Body of pancreas (tissue), 4 donors: Measurements from ENCODE around the gene MED13L. TPM values are rescaled to one million over a fixed set of nuclear protein-coding genes. Genes with fewer than 3 reads are reported as not detected.

Source experiments
- ATAC-seq: fragments of 150-250 bp; one replicate; pipeline ENCODE4 v1.9.1; 2016
- DNase-seq, 4 donors: peaks; one replicate each; pipeline ENCODE4 v3.0.0-alpha.2; 2019
- H3K27ac ChIP-seq, 4 donors: fragments of 200-600 bp; sonication (generic); 1 replicate in 3 of 4; 2 replicates in 1 of 4; pipeline versions ENCODE4 v1.5.1 to v1.6.1; 2016 to 2019; ENCODE audit warnings: mild to moderate bottlenecking in 1 of 4, mixed read lengths in 1 of 4, moderate library complexity in 1 of 4
- H3K27me3 ChIP-seq, 2 donors: fragments of 200-600 bp; sonication (generic); one replicate each; pipeline ENCODE4 v1.6.0; 2016; ENCODE audit warnings: mild to moderate bottlenecking in 1 of 2
- H3K36me3 ChIP-seq, 2 donors: fragments of 200-600 bp; sonication (generic); replicated peaks in 1 of 2; 2 replicates each; pipeline ENCODE4 v1.5.1; 2016; ENCODE audit warnings: low read depth in 2 of 2; ENCODE audit not compliant: insufficient read depth in 1 of 2
- H3K4me1 ChIP-seq: fragments of 200-600 bp; sonication (generic); one replicate; pipeline ENCODE4 v1.6.0; 2016
- H3K4me3 ChIP-seq, 2 donors: fragments of 200-600 bp; sonication (generic); 1 replicate in 1 of 2; 2 replicates in 1 of 2; pipeline ENCODE4 v1.5.1; 2016 to 2019
- H3K9me3 ChIP-seq, 3 donors: fragments of 200-600 bp; sonication (generic); 1 replicate in 2 of 3; 2 replicates in 1 of 3; pipeline ENCODE4 v1.5.1; 2016
- CTCF ChIP-seq, 7 experiments: fragments of 450-650 bp in 4 of 7; fragments of 200-600 bp in 3 of 7; sonication (generic) in 3 of 7; IDR thresholded peaks; one replicate each; pipeline ENCODE4 v1.5.1; 2016 to 2019; ENCODE audit warnings: antibody characterized with exemption in 7 of 7
- POLR2A ChIP-seq, 3 donors: fragments of 450-650 bp; IDR thresholded peaks; one replicate each; pipeline ENCODE4 v1.6.1; 2016; ENCODE audit warnings: antibody characterized with exemption in 3 of 3, mild to moderate bottlenecking in 2 of 3
- WGBS, 2 donors: methylation state at CpG; one replicate each; pipeline ENCODE4 v1.1.5; 2017; 5-methylcytosine and 5-hydroxymethylcytosine counted together
- intact Hi-C: fragments of 100-400 bp; cut with DNase I; formaldehyde crosslinking; loops from one replicate; pipeline ENCODE4 v1.15.1; 2023
- total RNA-seq, 2 donors: library from RNA; depleted of rRNA; stranded (reverse); fragments of >200 nt; gene quantifications; one replicate each; pipeline ENCODE4 v1.1.0, GENCODE V29; 2016

Gene MED13L
- total RNA-seq, 2 donors from 2014 or later, result 65.9 to 72.6 TPM

DNA sequence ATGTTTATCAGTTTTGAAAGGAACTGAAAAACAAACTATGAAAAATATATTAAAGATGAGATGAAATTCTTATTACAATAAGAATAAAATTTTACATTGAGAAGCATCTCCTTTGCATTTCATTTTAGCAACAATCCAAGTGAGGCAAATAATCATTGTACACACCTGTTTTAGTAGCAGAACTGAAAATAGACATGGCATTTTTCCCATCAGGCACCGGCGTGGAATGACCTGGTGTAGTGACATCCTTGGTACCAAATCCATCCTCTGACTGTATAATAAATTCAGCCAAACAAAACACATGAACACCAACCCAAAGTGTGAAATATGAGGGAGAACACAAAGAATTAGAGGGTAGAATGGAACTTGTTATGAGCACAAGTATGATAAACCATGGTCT, 271.4 kb downstream of the MED13L start:
- H3K36me3 ChIP-seq, result peaks cover 8 to 9% of the 10 kb centered on the region in 2 donors
- no peak for ATAC-seq

GRCh38 chr12:116002890-116003536, 274.5 kb downstream of the MED13L start:
- 92 to 96% methylated on average over 6 of the region's 6 CpGs for WGBS, 2 donors
- H3K9me3 ChIP-seq, result no peaks in the 10 kb centered on the region
- H3K27me3 ChIP-seq, result no peaks in the 10 kb centered on the region
- peaks cover under 1 to 3% of the 10 kb centered on the region in 2 donors for H3K36me3 ChIP-seq
- DNase-seq (no peak), ATAC-seq (no peak)
- intact Hi-C loops, result no loop called here
- H3K27ac ChIP-seq, result no peak overlapping the region
- H3K4me3 ChIP-seq, result no peak overlapping the region
- no peak for TF ChIP-seq POLR2A (IDR thresholded peaks at IDR 0.05)
- peaks cover 12% of the 10 kb centered on the region for H3K4me1 ChIP-seq

More for the DNA sequence above, 271.4 kb downstream of the MED13L start:
- no peak overlapping the region for H3K27ac ChIP-seq
- no peaks in the 10 kb centered on the region for H3K9me3 ChIP-seq
- H3K27me3 ChIP-seq, result no peaks in the 10 kb centered on the region
- no peaks in the 10 kb centered on the region for H3K4me1 ChIP-seq
- WGBS, 2 donors, result 51 to 66% methylated on average over 2 of the region's 2 CpGs
- TF ChIP-seq POLR2A (IDR thresholded peaks at IDR 0.05) (no peak), CTCF (IDR thresholded peaks at IDR 0.05) (no peak)
- no peak for DNase-seq
- no peak overlapping the region for H3K4me3 ChIP-seq
- intact Hi-C loops, result no loop called here

DNA sequence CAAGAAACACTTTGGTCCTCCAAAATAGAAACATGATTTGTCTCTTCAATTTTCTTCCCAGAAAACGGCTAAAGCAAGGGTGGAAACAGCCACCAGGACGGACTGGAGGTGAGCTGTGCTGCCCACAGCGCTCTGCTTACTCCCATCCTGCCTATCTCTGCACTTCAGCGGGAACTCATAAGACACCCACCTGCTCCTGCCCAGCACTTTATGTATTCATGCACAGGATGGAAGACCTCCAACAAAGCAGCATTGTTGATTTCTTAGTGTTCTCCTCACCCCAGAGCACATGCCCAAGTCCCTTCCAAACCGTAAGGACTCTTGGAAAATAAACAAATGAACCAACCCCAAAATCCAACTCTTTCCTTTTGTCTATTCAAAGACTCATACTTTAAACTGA, 277.2 kb downstream of the MED13L start:
- Histone ChIP-seq H3K36me3 (peaks cover 0 to 15% of the 10 kb centered on the region in 2 donors), H3K4me3 (no peak overlapping the region), H3K4me1 (peaks cover 13% of the 10 kb centered on the region), H3K9me3 (no peaks in the 10 kb centered on the region), H3K27me3 (no peaks in the 10 kb centered on the region), H3K27ac (no peak overlapping the region)
- no peak for DNase-seq
- TF ChIP-seq CTCF (IDR thresholded peaks at IDR 0.05) (no peak), POLR2A (IDR thresholded peaks at IDR 0.05) (no peak)
- 81 to 85% methylated on average over 5 of the region's 5 CpGs for WGBS, 2 donors
- intact Hi-C loops, result no loop called here
- no peak for ATAC-seq

DNA sequence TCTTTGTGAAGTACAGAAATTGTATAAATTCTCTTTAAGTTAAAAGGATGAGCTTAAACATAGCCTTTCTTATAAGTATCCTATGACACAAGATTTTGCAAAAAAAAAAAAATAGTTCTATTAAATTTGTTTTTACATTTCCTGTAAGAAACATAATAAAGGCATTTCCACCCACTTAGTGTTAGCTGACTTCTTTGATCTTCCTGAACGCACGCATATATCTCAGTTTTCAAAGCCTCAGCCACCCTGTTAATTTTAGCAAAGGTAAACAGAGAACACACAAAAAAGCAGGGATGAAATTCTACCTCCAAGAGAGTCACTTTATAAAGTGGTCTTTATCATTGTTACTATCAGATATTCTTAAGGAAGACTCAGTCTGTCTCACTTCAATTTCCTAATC, 277.9 kb downstream of the MED13L start:
- ATAC-seq, result no peak

More for the DNA sequence above, 277.9 kb downstream of the MED13L start:
- no peak for TF ChIP-seq POLR2A (IDR thresholded peaks at IDR 0.05)
- TF ChIP-seq CTCF (IDR thresholded peaks at IDR 0.05), result no peak
- WGBS, 2 donors, result 55 to 68% methylated on average over 2 of the region's 2 CpGs
- no peak overlapping the region for H3K4me3 ChIP-seq
- H3K27ac ChIP-seq, result no peak overlapping the region
- H3K36me3 ChIP-seq, result peaks cover 0 to 17% of the 10 kb centered on the region in 2 donors
- H3K4me1 ChIP-seq, result peaks cover 13% of the 10 kb centered on the region
- H3K27me3 ChIP-seq, result no peaks in the 10 kb centered on the region
- no peaks in the 10 kb centered on the region for H3K9me3 ChIP-seq
- intact Hi-C loops, result loop anchor here (10.0 kb wide), 1 partner anchor 695 kb away; no protein-coding TSS in a partner anchor
- no peak for DNase-seq
